Left forelimb (tissue), 1 donor: ENCODE data around the gene PLRG1.
A peak's percentile ranks its signal among the peaks of the same experiment; 100 is the strongest.

Experiments used
- DNase-seq: peaks from one replicate; pipeline ENCODE4 v3.0.0-alpha.2; 2018; ENCODE audit warnings: low spot score

Gene PLRG1

GRCh38 chr4:154573190-154573870 lies 23.1 kb upstream of the PLRG1 start:
- no peak for DNase-seq

GRCh38 chr4:154569584-154569983 lies 19.4 kb upstream of the PLRG1 start:
- DNase-seq = no peak

GRCh38 chr4:154569028-154569427 lies 18.8 kb upstream of the PLRG1 start:
- no peak for DNase-seq

GRCh38 chr4:154566639-154567204 lies 16.5 kb upstream of the PLRG1 start:
- DNase-seq = no peak

GRCh38 chr4:154565704-154566103 lies 15.5 kb upstream of the PLRG1 start:
- no peak for DNase-seq

- DNase-seq = no peak
These were observed 14.1 kb upstream of the PLRG1 start for GRCh38 chr4:154564311-154564710.

- DNase-seq = no peak
These were observed 12.6 kb upstream of the PLRG1 start, which contains the start of gene FGB for GRCh38 chr4:154562697-154563254. Gene FGB, plus strand, starts transcription at chr4:154563011. Its CDS starts 8 bp downstream, at chr4:154563019.

GRCh38 chr4:154560824-154561231 lies 10.6 kb upstream of the PLRG1 start:
- no peak for DNase-seq

GRCh38 chr4:154560419-154560801 lies 10.2 kb upstream of the PLRG1 start:
- no peak for DNase-seq

GRCh38 chr4:154559494-154560418 lies 9.6 kb upstream of the PLRG1 start:
- DNase-seq = no peak

- no peak for DNase-seq
These were observed 8.9 kb upstream of the PLRG1 start for GRCh38 chr4:154559141-154559493.

GRCh38 chr4:154551872-154552686 lies 1.9 kb upstream of the PLRG1 start:
- peak; percentile 71 for DNase-seq

- no peak for DNase-seq
These were observed 4.5 kb downstream of the PLRG1 start for GRCh38 chr4:154545689-154546088.

GRCh38 chr4:154542271-154542879 lies 7.8 kb downstream of the PLRG1 start:
- DNase-seq = no peak

GRCh38 chr4:154534296-154534695 lies 15.9 kb downstream of the PLRG1 start:
- DNase-seq = no peak

GRCh38 chr4:154529728-154530519 lies 20.3 kb downstream of the PLRG1 start:
- DNase-seq = no peak

GRCh38 chr4:154528869-154529268 lies 21.3 kb downstream of the PLRG1 start:
- DNase-seq = no peak

- DNase-seq = no peak
These were observed 22.9 kb downstream of the PLRG1 start for GRCh38 chr4:154527308-154527707.

GRCh38 chr4:154526151-154526550 lies 24.0 kb downstream of the PLRG1 start:
- no peak for DNase-seq

GRCh38 chr4:154521607-154522006 lies 28.6 kb downstream of the PLRG1 start:
- no peak for DNase-seq
